Fibroblast of mammary gland (primary cell): Measurements from ENCODE around the gene NME7.

Experiments
- DNase-seq: peaks from one replicate; pipeline ENCODE4 v3.0.0-alpha.2; 2010; ENCODE audit warnings: low read depth
- H3K4me3 ChIP-seq: 2 replicates; pipeline ENCODE4 v1.5.1; 2011; ENCODE audit warnings: low read depth, mild to moderate bottlenecking, low read length, moderate library complexity; ENCODE audit not compliant: control insufficient read depth
- TF ChIP-seq, protein P1 (sequence below): conservative IDR thresholded peaks from 2 replicates; pipeline ENCODE4 v1.5.1; 2011; ENCODE audit warnings: low read depth, low read length, inconsistent platforms; ENCODE audit not compliant: control insufficient read depth, insufficient read depth

Gene NME7

GRCh38 chr1:169240449-169241232, 127.0 kb downstream of the NME7 start:
- DNase-seq, result peak; percentile 51
- no peak overlapping the region for H3K4me3 ChIP-seq
- TF ChIP-seq, protein P1, sequence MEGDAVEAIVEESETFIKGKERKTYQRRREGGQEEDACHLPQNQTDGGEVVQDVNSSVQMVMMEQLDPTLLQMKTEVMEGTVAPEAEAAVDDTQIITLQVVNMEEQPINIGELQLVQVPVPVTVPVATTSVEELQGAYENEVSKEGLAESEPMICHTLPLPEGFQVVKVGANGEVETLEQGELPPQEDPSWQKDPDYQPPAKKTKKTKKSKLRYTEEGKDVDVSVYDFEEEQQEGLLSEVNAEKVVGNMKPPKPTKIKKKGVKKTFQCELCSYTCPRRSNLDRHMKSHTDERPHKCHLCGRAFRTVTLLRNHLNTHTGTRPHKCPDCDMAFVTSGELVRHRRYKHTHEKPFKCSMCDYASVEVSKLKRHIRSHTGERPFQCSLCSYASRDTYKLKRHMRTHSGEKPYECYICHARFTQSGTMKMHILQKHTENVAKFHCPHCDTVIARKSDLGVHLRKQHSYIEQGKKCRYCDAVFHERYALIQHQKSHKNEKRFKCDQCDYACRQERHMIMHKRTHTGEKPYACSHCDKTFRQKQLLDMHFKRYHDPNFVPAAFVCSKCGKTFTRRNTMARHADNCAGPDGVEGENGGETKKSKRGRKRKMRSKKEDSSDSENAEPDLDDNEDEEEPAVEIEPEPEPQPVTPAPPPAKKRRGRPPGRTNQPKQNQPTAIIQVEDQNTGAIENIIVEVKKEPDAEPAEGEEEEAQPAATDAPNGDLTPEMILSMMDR, result no peak

DNA sequence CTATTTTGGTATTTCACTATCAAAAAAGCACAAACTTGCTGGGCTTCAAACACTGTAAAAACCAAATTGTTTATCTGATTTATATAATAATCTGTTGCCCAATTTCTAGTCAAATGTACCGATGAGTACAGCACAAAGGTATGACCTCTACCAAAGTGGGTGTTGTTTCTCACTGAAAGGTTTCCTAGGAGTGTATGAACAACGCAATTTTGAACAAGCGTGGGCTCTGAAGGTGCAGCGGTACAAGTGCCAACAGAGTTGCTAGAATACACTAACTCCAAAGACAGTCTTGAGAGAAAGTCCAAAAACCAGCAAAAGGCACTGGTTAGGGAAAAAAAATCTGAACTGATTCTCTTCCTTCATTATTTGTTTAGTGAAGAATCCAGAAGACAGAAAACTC, 130.7 kb downstream of the NME7 start:
- TF ChIP-seq, protein P1, result no peak
- no peak overlapping the region for H3K4me3 ChIP-seq
- peak; percentile 2 for DNase-seq

DNA sequence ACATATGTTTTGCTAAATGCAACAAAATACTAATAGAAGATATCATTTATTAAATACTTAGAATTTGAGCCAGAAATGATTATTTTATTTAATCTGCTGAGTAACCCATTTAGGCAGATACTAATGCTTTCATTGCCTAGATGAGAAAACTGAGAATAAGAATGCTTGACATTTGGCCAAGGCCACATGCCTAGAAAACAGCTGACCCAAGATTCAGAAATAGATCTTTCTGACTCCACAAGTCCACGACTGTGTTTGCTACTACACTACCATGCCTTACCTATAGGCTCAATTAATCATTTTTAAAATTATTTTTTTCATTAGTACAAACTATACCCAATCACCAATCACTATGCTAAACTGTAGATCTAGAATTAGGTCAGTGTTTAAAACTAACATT, 131.5 kb downstream of the NME7 start:
- H3K4me3 ChIP-seq, result no peak overlapping the region
- DNase-seq, result peak; percentile 14
- TF ChIP-seq, protein P1, result no peak

GRCh38 chr1:169235568-169235967, 132.0 kb downstream of the NME7 start:
- no peak for DNase-seq
- TF ChIP-seq, protein P1, result no peak
- H3K4me3 ChIP-seq, result no peak overlapping the region

DNA sequence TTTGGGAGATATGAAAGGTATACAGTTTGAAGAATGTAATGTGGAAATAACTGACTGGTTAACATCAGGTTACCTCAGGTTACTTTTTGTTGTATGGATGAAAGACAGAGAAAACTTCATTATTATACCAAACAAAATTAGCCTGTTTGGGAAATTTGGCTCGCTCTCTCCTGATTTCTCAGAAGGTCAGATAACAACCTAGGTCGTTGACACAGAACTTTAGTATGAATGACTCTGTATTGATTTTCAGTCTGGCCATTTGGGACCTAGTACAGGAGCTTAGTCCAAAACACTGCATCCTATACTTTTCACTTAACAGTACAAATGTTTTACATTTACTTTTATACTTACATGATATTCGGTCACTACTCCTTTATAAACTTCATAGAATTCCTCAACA, 132.8 kb downstream of the NME7 start:
- DNase-seq, result no peak
- TF ChIP-seq, protein P1, result no peak
- H3K4me3 ChIP-seq, result no peak overlapping the region

- TF ChIP-seq, protein P1, result no peak
- DNase-seq, result no peak
- H3K4me3 ChIP-seq, result no peak overlapping the region
Observed at GRCh38 chr1:169217636-169218035, 150.0 kb downstream of the NME7 start.
